ENCODE data around the gene MRPL14.
A peak's percentile ranks its signal among the peaks of the same experiment; 100 is the strongest.

Gene MRPL14

DNA sequence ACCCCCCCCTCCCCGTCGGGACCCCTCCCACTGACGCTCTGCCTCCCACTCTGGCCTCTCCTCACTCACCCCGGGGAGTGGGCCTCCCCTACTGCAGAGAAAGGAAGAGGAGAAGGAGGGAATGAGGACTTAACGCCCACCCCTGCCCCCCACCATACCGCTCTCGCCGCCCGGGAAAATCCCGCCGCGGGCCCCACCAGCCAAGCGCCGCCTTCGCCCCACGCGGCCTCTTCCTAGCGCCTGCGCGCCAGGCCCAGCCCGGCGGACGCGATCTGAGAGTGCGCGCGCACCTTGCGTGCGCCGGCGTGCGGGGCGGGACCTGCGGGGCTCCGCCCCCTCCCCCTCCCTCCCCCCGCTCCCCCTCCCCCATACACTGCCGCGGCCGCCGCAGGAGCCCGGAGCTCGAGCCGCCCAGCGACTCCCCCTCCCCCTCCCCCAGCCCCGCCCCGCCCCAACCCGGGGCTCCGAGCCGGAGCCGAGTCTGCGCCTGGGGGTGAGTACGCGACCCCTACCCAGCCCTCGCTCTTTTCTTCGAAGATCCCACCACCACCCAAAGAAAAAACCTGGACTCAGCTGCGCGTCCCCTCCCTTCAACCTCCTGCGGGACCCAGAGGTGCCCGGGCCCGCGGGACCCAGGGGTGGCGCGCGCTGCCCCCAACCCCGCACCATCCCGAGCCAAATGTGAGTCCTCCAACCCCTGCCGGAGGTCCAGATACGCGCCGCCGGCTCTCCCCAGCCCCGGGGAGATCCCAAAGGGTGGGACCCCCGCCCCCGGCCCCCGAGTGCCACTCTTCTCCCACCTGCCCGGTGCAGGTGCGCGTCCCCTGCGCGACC is at the start of gene MRPL14, which contains the start of gene TMEM63B:
MRPL14 (minus strand) TSS at position 267 of the 834 bp plus-strand sequence. CDS start 10,841 bp downstream, outside the sequence.
TMEM63B (plus strand) TSS at position 369 of the 834 bp plus-strand sequence. CDS start 7,031 bp downstream, outside the sequence.
- peak within 1 kb of the TSS; percentile 65 to 87 (median 81) for H3K27ac ChIP-seq
- H3K4me3 ChIP-seq, result peak within 1 kb of the TSS; percentile 78 to 98 (median 89)
- no peak for TF ChIP-seq Cebpa-rat (IDR thresholded peaks at IDR 0.05)
- peaks cover 0 to 11% (median 0%) of the 10 kb centered on the region in 11 experiments; a peak in 7 of 22 replicates for H3K27me3 ChIP-seq
- peak within 1 kb of the TSS; percentile 76 to 91 (median 87) for H3K9ac ChIP-seq
- H3K9me3 ChIP-seq (replicated peaks in 1 of 11), result no peaks in the 10 kb centered on the region
- peaks cover 44 to 84% (median 60%) of the 10 kb centered on the region in 11 experiments; a peak in 21 of 22 replicates for H4K20me1 ChIP-seq
- peaks cover 0 to 11% (median 0%) of the 10 kb centered on the region in 11 experiments; a peak in 5 of 22 replicates for H3K36me3 ChIP-seq
- H3K4me1 ChIP-seq, result peaks cover 57 to 74% (median 68%) of the 10 kb centered on the region in 10 experiments
- peak within 1 kb of the TSS; percentile 93 to 100 (median 98) for H3K4me2 ChIP-seq

DNA sequence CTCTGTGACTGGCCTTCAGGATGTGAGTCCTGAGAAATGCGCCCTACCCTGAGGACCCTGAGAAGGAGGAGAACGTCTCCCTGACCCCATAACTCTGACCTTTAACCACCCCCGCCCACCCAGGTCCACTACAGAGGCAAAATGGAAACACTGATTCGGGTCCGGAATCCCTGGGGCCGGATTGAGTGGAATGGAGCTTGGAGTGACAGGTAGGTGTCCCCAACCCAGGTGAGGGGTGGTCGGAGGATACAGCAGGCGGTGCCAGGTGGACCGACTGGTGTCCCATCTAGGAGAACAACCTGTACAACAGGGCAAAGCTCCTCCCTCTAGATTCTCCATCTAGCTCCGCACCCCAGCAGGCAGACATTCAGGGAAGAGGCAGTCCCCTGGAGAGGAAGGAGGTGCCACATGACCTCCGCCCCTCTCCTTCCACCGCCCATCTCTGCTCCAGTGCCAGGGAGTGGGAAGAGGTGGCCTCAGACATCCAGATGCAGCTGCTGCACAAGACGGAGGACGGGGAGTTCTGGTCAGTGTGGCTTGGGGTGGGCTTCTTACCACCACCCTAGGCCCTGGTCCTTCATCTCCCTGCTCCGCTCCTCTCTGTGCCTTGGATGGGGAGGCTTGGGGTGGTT is 49.0 kb upstream of the MRPL14 start:
- Histone ChIP-seq H4K20me1 (peaks cover 0 to 22% (median 0%) of the 10 kb centered on the region in 11 experiments; a peak in 3 of 22 replicates), H3K4me1 (peaks cover 24 to 49% (median 38%) of the 10 kb centered on the region in 10 experiments), H3K4me2 (peak overlapping the region; percentile 82 to 100 (median 97)), H3K9ac (peak overlapping the region in 10 of 11 experiments; percentile 2 to 63 (median 45); a peak in 16 of 22 replicates), H3K4me3 (peak overlapping the region; percentile 28 to 70 (median 53); a peak in 18 of 20 replicates), H3K36me3 (no peaks in the 10 kb centered on the region), H3K9me3 (replicated peaks in 1 of 11) (no peaks in the 10 kb centered on the region; a peak in 1 of 22 replicates), H3K27ac (peak overlapping the region in 7 of 11 experiments; percentile 17 to 66 (median 57); a peak in 11 of 22 replicates), H3K27me3 (0 out of 22 replicates have a peak, but pooled peaks cover 0 to under 1% (median 0%) of the 10 kb centered on the region in 11 experiments)
- TF ChIP-seq Cebpa-rat (IDR thresholded peaks at IDR 0.05), result no peak

DNA sequence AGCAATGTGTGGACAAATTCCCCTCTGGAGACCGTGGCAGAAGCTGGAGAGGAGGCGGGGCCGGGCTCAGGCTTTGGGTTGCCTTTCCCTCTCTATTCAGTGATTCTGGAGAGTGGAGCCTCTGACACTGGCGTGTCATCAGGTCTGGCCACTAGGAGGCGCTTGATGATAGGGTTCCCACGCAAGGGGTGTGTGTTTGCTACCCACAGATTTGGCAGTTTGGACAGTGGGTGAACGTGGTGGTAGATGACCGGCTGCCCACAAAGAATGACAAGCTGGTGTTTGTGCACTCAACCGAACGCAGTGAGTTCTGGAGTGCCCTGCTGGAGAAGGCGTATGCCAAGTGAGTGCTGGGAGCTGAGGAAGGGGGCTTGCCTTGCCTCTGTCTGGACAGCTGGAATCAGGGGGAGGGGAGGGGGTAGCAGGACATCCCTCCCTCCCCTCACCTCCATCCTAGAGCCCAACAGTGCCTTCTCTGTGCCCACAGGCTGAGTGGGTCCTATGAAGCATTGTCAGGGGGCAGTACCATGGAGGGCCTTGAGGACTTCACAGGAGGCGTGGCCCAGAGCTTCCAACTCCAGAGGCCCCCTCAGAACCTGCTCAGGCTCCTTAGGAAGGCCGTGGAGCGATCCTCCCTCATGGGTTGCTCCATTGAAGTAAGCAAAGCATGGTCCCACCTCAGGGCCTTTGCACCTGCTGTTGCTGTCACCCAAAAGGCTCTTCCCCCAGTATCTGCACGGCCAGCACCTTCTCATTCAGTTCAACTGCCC is 45.7 kb upstream of the MRPL14 start:
- no peak overlapping the region for H3K27ac ChIP-seq
- peak overlapping the region in 9 of 11 experiments; percentile 11 to 54 (median 33); a peak in 12 of 22 replicates for H3K4me2 ChIP-seq
- no peaks in the 10 kb centered on the region for H3K36me3 ChIP-seq
- no peak overlapping the region for H3K9ac ChIP-seq
- H3K4me1 ChIP-seq, result peaks cover 23 to 53% (median 35%) of the 10 kb centered on the region in 10 experiments
- no peak overlapping the region for H3K4me3 ChIP-seq
- H4K20me1 ChIP-seq, result peaks cover 0 to 13% (median 0%) of the 10 kb centered on the region in 11 experiments; a peak in 3 of 22 replicates
- TF ChIP-seq Cebpa-rat (IDR thresholded peaks at IDR 0.05), result no peak
- H3K9me3 ChIP-seq (replicated peaks in 1 of 11), result no peaks in the 10 kb centered on the region
- H3K27me3 ChIP-seq, result peaks cover 0 to 7% (median 0%) of the 10 kb centered on the region in 11 experiments; a peak in 2 of 22 replicates

DNA sequence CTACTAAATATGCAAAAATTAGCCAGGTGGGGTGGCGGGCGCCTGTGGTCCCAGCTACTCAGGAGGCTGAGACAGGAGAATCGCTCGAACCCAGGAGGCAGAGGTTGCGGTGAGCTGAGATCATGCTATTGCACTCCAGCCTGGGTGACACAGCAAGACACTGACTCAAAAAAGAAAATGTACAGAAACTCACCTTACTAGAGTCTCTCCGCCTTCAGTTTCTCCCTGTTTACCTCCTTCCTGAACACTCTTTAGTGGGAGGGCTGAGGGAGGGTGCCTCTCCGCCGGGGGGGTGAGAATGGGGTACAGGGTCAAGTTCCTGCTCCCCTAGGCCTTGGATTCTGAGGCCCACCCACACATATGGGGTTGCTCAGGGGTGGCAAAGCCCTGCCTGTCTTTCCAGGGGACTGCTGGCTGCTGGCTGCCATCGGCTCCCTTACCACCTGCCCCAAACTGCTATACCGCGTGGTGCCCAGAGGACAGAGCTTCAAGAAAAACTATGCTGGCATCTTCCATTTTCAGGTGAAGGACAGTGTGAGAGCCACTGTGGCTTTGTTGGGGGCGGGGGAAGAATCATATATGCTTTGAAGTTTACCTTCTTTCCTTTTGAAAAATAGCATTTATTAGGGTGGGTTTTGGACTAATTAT is 44.8 kb upstream of the MRPL14 start:
- H4K20me1 ChIP-seq, result peaks cover 0 to 11% (median 0%) of the 10 kb centered on the region in 11 experiments; a peak in 3 of 22 replicates
- no peak overlapping the region for H3K4me3 ChIP-seq
- no peaks in the 10 kb centered on the region for H3K9me3 ChIP-seq (replicated peaks in 1 of 11)
- 0 out of 22 replicates have a peak overlapping the region, but pooled peaks of 1 of the 11 experiments have one; percentile 16 for H3K9ac ChIP-seq
- H3K36me3 ChIP-seq, result no peaks in the 10 kb centered on the region
- H3K27me3 ChIP-seq, result peaks cover 0 to 7% (median 0%) of the 10 kb centered on the region in 11 experiments; a peak in 2 of 22 replicates
- H3K4me2 ChIP-seq, result peak overlapping the region in 5 of 11 experiments; percentile 16 to 39 (median 36); a peak in 5 of 22 replicates
- no peak overlapping the region for H3K27ac ChIP-seq
- no peak for TF ChIP-seq Cebpa-rat (IDR thresholded peaks at IDR 0.05)
- H3K4me1 ChIP-seq, result peaks cover 21 to 53% (median 33%) of the 10 kb centered on the region in 10 experiments

DNA sequence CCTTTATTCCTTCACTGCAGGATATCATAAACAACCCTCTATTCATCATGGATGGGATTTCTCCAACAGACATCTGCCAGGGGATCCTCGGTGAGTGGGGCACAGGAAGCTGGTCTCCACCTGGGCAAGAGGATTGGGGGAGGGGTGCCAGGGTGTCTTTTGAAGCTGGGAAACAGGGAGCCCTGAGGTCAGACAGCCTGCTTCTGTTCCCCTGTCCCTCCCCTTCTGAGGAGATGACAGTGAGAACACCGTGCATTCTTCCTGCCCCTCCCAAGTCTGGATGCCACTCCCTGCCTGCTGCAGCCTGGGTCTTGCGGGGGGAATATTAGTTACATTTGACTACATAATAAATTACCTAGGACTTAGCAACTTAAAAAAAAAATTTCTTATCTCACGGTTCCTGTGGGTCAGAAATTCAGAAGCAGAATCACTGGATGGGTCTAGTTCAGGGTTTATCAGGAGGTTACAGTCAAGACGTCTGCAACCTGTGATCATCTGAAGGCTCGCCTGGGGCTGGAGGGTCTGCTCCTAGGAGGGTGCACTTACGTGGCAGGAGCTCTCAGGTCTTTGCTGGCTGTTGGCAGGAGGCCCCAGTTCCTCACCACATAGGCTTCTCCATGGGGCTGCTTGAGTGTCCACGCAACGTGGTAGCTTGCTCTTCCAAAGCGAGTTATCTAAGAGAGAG is 42.8 kb upstream of the MRPL14 start:
- Histone ChIP-seq H3K27ac (no peak overlapping the region), H4K20me1 (no peaks in the 10 kb centered on the region; a peak in 1 of 22 replicates), H3K36me3 (no peaks in the 10 kb centered on the region), H3K4me2 (no peak overlapping the region), H3K9me3 (replicated peaks in 1 of 11) (no peaks in the 10 kb centered on the region), H3K27me3 (peaks cover 0 to 7% (median 0%) of the 10 kb centered on the region in 11 experiments; a peak in 2 of 22 replicates), H3K4me1 (peaks cover 24 to 53% (median 38%) of the 10 kb centered on the region in 10 experiments), H3K9ac (no peak overlapping the region; a peak in 1 of 22 replicates), H3K4me3 (no peak overlapping the region)
- TF ChIP-seq Cebpa-rat (IDR thresholded peaks at IDR 0.05), result no peak

DNA sequence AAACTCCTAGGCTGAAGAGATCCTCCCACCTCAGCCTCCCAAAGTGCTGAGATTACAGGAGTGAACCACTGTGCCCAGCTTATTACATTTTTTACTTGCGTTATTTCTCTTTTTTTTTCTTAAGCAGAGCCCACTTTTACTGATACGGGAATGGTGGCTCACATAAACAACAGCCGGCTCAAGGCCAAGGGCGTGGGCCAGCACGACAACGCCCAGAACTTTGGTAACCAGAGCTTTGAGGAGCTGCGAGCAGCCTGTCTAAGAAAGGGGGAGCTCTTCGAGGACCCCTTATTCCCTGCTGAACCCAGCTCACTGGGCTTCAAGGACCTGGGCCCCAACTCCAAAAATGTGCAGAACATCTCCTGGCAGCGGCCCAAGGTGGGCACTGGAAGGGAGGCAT is 41.9 kb upstream of the MRPL14 start:
- peaks cover 24 to 57% (median 45%) of the 10 kb centered on the region in 10 experiments for H3K4me1 ChIP-seq
- H4K20me1 ChIP-seq, result no peaks in the 10 kb centered on the region; a peak in 1 of 22 replicates
- H3K36me3 ChIP-seq, result no peaks in the 10 kb centered on the region
- H3K27me3 ChIP-seq, result peaks cover 0 to 7% (median 0%) of the 10 kb centered on the region in 11 experiments; a peak in 2 of 22 replicates
- H3K4me3 ChIP-seq, result no peak overlapping the region
- no peak overlapping the region for H3K9ac ChIP-seq
- no peak overlapping the region for H3K27ac ChIP-seq
- no peaks in the 10 kb centered on the region for H3K9me3 ChIP-seq (replicated peaks in 1 of 11)
- TF ChIP-seq Cebpa-rat (IDR thresholded peaks at IDR 0.05), result no peak
- H3K4me2 ChIP-seq, result no peak overlapping the region

DNA sequence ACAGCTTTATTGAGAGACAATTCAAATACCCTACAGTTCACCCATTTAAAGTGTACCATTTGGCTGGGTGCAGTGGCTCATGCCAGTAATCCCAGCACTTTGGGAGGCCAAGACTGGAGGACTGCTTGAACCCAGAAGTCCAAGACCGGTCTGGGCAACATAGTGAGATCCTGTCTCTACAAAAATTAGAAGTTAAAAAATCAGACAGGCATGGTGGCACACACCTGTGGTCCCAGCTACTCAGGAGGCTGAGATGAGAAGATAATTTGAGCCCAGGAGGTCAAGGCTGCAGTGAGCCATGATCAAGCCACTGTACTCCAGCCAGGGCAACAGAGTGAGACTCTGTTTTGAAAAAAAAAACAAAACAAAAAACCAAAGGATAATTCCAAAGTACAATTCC is 40.3 kb upstream of the MRPL14 start:
- Histone ChIP-seq H3K27me3 (peaks cover 0 to 7% (median 0%) of the 10 kb centered on the region in 11 experiments; a peak in 2 of 22 replicates), H4K20me1 (no peaks in the 10 kb centered on the region), H3K4me3 (no peak overlapping the region), H3K4me2 (peak overlapping the region in 10 of 11 experiments; percentile 57 to 97 (median 85); a peak in 13 of 22 replicates), H3K36me3 (no peaks in the 10 kb centered on the region), H3K4me1 (peaks cover 21 to 66% (median 47%) of the 10 kb centered on the region in 10 experiments), H3K27ac (peak overlapping the region in 1 of 11 experiments; percentile 77; a peak in 1 of 22 replicates), H3K9me3 (replicated peaks in 1 of 11) (no peaks in the 10 kb centered on the region), H3K9ac (no peak overlapping the region)
- no peak for TF ChIP-seq Cebpa-rat (IDR thresholded peaks at IDR 0.05)
